HFF-Myc (cell line): ENCODE results near the gene TIMM8B.

Experiments
- DNase-seq: peaks from one replicate; pipeline ENCODE4 v3.0.0-alpha.2; 2011; ENCODE audit warnings: low read depth; ENCODE audit errors: extremely low read depth
- H3K4me3 ChIP-seq: replicated peaks from 2 replicates; pipeline ENCODE4 v1.5.1; 2011; ENCODE audit warnings: low read depth, mild to moderate bottlenecking, control low read depth, low read length
- TF ChIP-seq, protein P1 (sequence below): IDR thresholded peaks from 2 replicates; pipeline ENCODE4 v1.5.1; 2012; ENCODE audit warnings: mild to moderate bottlenecking, low read depth, low read length, control low read depth; ENCODE audit errors: missing control alignments

TIMM8B gene, protein sequence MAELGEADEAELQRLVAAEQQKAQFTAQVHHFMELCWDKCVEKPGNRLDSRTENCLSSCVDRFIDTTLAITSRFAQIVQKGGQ

GRCh38 chr11:112086422-112087191, at the start of gene TIMM8B, which contains the start of gene SDHD:
TSS of gene TIMM8B (minus strand) at chr11:112086756. CDS start at chr11:112086723, 33 bp downstream.
TSS of gene SDHD (plus strand) at chr11:112086873. CDS start at chr11:112086908, 35 bp downstream.
- DNase-seq: peak; percentile 96
- H3K4me3 ChIP-seq: peak within 1 kb of the TSS; percentile 90
- TF ChIP-seq, protein P1, sequence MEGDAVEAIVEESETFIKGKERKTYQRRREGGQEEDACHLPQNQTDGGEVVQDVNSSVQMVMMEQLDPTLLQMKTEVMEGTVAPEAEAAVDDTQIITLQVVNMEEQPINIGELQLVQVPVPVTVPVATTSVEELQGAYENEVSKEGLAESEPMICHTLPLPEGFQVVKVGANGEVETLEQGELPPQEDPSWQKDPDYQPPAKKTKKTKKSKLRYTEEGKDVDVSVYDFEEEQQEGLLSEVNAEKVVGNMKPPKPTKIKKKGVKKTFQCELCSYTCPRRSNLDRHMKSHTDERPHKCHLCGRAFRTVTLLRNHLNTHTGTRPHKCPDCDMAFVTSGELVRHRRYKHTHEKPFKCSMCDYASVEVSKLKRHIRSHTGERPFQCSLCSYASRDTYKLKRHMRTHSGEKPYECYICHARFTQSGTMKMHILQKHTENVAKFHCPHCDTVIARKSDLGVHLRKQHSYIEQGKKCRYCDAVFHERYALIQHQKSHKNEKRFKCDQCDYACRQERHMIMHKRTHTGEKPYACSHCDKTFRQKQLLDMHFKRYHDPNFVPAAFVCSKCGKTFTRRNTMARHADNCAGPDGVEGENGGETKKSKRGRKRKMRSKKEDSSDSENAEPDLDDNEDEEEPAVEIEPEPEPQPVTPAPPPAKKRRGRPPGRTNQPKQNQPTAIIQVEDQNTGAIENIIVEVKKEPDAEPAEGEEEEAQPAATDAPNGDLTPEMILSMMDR: no peak

GRCh38 chr11:112134473-112134872, 47.9 kb upstream of the TIMM8B start:
- DNase-seq: no peak
- TF ChIP-seq, protein P1: no peak

DNA sequence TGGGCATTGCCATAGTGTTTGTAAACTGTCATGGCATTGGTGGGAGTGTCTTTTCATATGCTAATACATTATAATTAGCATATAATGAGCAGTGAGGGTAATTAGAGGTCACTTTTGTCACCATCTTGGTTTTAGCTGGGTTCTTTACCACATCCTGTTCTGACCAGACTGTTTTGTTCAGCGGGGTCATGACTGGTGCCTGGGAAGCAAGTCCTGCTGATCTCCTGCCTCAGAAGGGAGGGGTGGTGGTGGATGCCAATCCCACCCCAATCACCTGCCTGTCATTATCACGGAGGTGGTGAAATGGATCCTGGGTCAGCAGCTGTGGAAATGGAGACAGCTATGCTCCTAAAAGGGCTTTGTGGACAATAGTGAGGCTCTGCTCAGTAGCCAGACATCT, 46.2 kb upstream of the TIMM8B start:
- H3K4me3 ChIP-seq: no peak overlapping the region
- no peak for DNase-seq
- TF ChIP-seq, protein P1: no peak

More at GRCh38 chr11:112134473-112134872, 47.9 kb upstream of the TIMM8B start:
- H3K4me3 ChIP-seq: no peak overlapping the region

GRCh38 chr11:112129656-112130055, 43.1 kb upstream of the TIMM8B start:
- no peak for DNase-seq
- TF ChIP-seq, protein P1: no peak
- H3K4me3 ChIP-seq: no peak overlapping the region

DNA sequence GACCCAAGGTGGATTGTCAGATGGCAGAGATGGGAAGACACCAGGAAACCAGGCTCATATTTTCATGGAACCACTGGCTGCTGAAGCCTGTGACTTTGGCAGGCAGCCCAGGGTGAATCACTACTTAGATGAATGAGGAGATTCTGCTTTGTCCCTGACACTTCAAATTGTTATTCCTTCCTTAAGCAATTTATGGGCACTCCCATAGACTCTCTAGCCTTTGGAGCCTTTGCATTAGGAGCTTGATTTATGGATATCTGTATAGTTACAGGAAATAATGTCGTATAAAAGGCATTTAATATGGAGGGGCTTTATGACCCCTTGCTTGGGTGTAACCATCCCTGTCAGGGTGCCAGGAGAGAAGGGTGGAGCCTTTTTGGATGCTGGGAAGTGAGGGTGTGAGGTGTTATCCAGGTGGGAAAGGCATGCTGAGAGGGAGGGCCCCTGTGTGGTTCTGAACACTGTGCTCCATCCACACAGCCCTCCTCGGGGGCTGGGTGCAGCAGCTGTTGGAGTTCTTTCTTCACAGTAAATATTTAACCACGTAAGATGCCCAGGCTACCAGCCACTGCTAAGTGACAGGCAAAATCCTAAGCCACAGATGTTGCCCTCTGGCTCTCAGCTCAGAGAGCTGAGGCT, 42.0 kb upstream of the TIMM8B start:
- TF ChIP-seq, protein P1: no peak
- no peak overlapping the region for H3K4me3 ChIP-seq
- peak; percentile 87 for DNase-seq

- TF ChIP-seq, protein P1: no peak
- DNase-seq: no peak
- no peak overlapping the region for H3K4me3 ChIP-seq
These were observed 40.5 kb upstream of the TIMM8B start for GRCh38 chr11:112127056-112127455.
